A549 (cell line): Measurements from ENCODE around the gene ATG2A.

ENCODE experiments used
- CBX2 ChIP-seq: fragments of 200-600 bp; sonication (generic); IDR thresholded peaks from 2 replicates; pipeline ENCODE4 v1.6.1; 2016; ENCODE audit warnings: low read depth, mild to moderate bottlenecking, borderline replicate concordance
- GATA3 ChIP-seq: IDR thresholded peaks from 2 replicates; pipeline ENCODE4 v1.6.1; 2012; ENCODE audit warnings: borderline replicate concordance
- SREBF2 ChIP-seq: fragments of 450-650 bp; IDR thresholded peaks from 2 replicates; pipeline ENCODE4 v1.6.1; 2014; ENCODE audit warnings: mild to moderate bottlenecking, moderate library complexity
- TF ChIP-seq, protein P1 (sequence below): fragments of >200 bp; sonication (Bioruptor Twin); formaldehyde crosslinking; IDR thresholded peaks from 3 replicates; pipeline ENCODE4 v1.5.1; 2016
- TF ChIP-seq, protein P2 (sequence below): fragments of 200-600 bp; sonication (generic); IDR thresholded peaks from 2 replicates; pipeline ENCODE4 v1.6.1; 2016; ENCODE audit warnings: antibody characterized with exemption, mild to moderate bottlenecking, moderate library complexity

- TF ChIP-seq, protein P1, sequence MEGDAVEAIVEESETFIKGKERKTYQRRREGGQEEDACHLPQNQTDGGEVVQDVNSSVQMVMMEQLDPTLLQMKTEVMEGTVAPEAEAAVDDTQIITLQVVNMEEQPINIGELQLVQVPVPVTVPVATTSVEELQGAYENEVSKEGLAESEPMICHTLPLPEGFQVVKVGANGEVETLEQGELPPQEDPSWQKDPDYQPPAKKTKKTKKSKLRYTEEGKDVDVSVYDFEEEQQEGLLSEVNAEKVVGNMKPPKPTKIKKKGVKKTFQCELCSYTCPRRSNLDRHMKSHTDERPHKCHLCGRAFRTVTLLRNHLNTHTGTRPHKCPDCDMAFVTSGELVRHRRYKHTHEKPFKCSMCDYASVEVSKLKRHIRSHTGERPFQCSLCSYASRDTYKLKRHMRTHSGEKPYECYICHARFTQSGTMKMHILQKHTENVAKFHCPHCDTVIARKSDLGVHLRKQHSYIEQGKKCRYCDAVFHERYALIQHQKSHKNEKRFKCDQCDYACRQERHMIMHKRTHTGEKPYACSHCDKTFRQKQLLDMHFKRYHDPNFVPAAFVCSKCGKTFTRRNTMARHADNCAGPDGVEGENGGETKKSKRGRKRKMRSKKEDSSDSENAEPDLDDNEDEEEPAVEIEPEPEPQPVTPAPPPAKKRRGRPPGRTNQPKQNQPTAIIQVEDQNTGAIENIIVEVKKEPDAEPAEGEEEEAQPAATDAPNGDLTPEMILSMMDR = no peak
- TF ChIP-seq GATA3 (no peak), CBX2 (no peak), SREBF2 (no peak)
- TF ChIP-seq, protein P2, sequence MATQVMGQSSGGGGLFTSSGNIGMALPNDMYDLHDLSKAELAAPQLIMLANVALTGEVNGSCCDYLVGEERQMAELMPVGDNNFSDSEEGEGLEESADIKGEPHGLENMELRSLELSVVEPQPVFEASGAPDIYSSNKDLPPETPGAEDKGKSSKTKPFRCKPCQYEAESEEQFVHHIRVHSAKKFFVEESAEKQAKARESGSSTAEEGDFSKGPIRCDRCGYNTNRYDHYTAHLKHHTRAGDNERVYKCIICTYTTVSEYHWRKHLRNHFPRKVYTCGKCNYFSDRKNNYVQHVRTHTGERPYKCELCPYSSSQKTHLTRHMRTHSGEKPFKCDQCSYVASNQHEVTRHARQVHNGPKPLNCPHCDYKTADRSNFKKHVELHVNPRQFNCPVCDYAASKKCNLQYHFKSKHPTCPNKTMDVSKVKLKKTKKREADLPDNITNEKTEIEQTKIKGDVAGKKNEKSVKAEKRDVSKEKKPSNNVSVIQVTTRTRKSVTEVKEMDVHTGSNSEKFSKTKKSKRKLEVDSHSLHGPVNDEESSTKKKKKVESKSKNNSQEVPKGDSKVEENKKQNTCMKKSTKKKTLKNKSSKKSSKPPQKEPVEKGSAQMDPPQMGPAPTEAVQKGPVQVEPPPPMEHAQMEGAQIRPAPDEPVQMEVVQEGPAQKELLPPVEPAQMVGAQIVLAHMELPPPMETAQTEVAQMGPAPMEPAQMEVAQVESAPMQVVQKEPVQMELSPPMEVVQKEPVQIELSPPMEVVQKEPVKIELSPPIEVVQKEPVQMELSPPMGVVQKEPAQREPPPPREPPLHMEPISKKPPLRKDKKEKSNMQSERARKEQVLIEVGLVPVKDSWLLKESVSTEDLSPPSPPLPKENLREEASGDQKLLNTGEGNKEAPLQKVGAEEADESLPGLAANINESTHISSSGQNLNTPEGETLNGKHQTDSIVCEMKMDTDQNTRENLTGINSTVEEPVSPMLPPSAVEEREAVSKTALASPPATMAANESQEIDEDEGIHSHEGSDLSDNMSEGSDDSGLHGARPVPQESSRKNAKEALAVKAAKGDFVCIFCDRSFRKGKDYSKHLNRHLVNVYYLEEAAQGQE = no peak
These were observed 5.3 kb downstream of the ATG2A start for GRCh38 chr11:64911689-64912088.
